Transverse colon (tissue), 4 donors: ENCODE data around the gene KIAA1549.

Experiments used
- CTCF ChIP-seq, 5 experiments: fragments of 200-600 bp in 3 of 5; fragments of 450-650 bp in 2 of 5; sonication (generic) in 3 of 5; IDR thresholded peaks; 1 replicate in 2 of 5; 2 replicates in 3 of 5; pipeline ENCODE4 v1.5.1; 2016 to 2017; ENCODE audit warnings: antibody characterized with exemption in 5 of 5, inconsistent platforms in 3 of 5, mild to moderate bottlenecking in 2 of 5, moderate library complexity in 1 of 5
- EP300 ChIP-seq: sonication (generic); formaldehyde crosslinking; IDR thresholded peaks from one replicate; pipeline ENCODE4 v1.6.1; 2017; ENCODE audit warnings: antibody characterized with exemption, low read depth
- POLR2A ChIP-seq: fragments of 450-650 bp; IDR thresholded peaks from one replicate; pipeline ENCODE4 v1.6.1; 2016; ENCODE audit warnings: antibody characterized with exemption, mild to moderate bottlenecking, moderate library complexity
- POLR2AphosphoS5 ChIP-seq, 3 donors: sonication (generic); formaldehyde crosslinking; IDR thresholded peaks; one replicate each; pipeline ENCODE4 v1.6.1; 2016; ENCODE audit warnings: antibody characterized with exemption in 3 of 3

DNA sequence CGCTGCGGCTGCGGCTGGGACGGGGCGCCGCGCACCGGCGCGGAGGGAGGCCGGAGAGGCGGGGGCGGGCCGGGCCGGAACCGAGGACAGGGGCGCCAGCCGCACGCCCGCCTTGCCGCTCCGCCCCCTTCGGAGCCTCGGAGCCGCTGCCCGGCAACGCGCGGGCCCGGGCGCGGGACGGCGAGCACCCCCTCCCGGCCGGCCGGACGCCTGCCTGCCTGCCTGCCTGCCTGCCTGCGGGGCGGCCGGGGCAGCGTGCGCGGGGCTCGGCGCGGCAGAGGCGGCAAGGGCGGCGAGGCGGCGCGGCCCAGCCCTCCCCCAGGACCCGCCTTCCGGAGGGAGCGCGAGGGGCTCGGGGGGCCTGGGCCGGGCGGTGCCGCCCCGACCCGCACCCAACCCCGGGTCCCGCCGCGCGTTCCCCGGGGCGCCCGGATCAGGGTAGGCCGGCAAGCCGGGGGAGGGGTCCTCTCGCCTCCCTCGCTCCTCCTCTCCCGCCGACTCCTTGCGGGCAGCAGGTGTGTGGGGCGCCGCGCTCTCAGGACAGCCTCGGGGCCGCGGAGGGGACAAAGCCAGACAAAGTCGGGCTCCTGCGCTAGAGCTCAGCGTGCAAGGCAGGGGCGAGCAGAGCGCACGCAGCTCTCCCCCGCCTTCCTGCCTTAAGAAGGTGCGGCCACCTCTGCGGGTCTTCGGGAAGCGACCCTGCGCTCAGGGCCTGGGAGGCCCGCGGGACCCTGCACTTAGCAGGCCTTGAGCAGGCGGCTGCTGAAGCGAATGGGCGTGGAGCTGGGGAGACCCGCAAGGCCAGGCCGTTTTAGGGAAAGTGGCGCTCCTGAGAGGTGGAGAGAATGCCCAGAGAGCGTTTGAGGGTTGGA is at the start of gene KIAA1549:
- TF ChIP-seq CTCF (IDR thresholded peaks at IDR 0.05) (no peak), POLR2AphosphoS5 (IDR thresholded peaks at IDR 0.05) (no peak), POLR2A (no peak), EP300 (no peak)
